C4-2B (cell line): ENCODE results near the gene MT1HL1.

Experiments
- H3K27ac ChIP-seq: fragments of 450-650 bp; 2 replicates; pipeline ENCODE4 v1.5.1; 2017
- ZFX ChIP-seq: fragments of 450-650 bp; IDR thresholded peaks from 2 replicates; pipeline ENCODE4 v1.6.1; 2017
- TF ChIP-seq, protein P1 (sequence below): fragments of 450-650 bp; conservative IDR thresholded peaks from 2 replicates; pipeline ENCODE4 v1.5.1; 2017; ENCODE audit warnings: mild to moderate bottlenecking

The MT1HL1 gene

DNA sequence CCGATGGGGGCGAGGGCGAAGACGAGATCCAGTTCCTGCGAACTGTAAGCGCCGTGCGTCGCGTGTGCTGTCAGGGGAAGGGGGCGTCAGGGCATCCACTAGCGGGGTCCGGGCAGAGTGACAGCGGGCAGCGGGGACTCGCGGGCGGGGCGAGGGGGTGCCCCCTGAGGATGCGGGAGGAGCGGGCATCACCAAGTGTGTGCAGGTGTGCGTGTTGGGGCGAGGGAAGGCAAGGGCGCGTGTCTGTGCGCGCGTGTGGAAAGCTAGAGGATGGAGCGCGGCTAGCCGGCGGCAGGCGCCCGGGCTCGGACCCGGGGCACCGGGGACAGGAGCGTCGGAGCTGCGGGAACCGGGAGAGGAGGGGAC, 38.3 kb upstream of the MT1HL1 start:
- TF ChIP-seq, protein P1, sequence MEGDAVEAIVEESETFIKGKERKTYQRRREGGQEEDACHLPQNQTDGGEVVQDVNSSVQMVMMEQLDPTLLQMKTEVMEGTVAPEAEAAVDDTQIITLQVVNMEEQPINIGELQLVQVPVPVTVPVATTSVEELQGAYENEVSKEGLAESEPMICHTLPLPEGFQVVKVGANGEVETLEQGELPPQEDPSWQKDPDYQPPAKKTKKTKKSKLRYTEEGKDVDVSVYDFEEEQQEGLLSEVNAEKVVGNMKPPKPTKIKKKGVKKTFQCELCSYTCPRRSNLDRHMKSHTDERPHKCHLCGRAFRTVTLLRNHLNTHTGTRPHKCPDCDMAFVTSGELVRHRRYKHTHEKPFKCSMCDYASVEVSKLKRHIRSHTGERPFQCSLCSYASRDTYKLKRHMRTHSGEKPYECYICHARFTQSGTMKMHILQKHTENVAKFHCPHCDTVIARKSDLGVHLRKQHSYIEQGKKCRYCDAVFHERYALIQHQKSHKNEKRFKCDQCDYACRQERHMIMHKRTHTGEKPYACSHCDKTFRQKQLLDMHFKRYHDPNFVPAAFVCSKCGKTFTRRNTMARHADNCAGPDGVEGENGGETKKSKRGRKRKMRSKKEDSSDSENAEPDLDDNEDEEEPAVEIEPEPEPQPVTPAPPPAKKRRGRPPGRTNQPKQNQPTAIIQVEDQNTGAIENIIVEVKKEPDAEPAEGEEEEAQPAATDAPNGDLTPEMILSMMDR, result no peak
- TF ChIP-seq ZFX, result no peak
- H3K27ac ChIP-seq, result no peak overlapping the region

- H3K27ac ChIP-seq, result no peak within 1 kb of the TSS
- TF ChIP-seq, protein P1, result no peak
- TF ChIP-seq ZFX, result no peak
Measured at GRCh38 chr1:237041795-237042525, 37.7 kb upstream of the MT1HL1 start, which contains the start of gene RYR2. RYR2 (plus strand) TSS chr1:237042184; CDS start chr1:237042522, 338 bp downstream.

GRCh38 chr1:237041461-237041794, 37.2 kb upstream of the MT1HL1 start:
- H3K27ac ChIP-seq, result no peak overlapping the region
- TF ChIP-seq, protein P1, result no peak
- TF ChIP-seq ZFX, result no peak

DNA sequence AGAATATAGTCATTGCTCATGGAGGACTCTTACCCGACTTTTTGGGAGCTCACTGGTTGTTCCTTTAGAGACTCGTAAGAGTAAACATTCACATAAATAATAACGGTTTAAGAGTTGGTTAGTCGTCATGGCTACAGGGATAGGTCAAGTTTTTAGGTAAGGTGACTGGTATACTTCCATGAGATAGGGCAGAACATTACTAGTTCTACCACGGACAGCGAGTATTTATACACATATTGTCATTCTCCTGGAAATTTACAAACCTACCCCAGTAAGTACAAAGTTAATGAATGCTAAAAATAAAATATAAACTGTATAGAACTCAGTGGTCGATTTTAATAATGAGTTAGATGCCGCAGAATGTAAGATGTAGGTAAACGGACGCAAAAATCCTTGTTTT, 36.6 kb upstream of the MT1HL1 start:
- TF ChIP-seq, protein P1, result no peak
- no peak for TF ChIP-seq ZFX
- no peak overlapping the region for H3K27ac ChIP-seq

GRCh38 chr1:237038211-237038610, 34.0 kb upstream of the MT1HL1 start:
- TF ChIP-seq ZFX, result no peak
- H3K27ac ChIP-seq, result no peak overlapping the region

- H3K27ac ChIP-seq, result no peak overlapping the region
Measured at GRCh38 chr1:237035759-237036158, 31.5 kb upstream of the MT1HL1 start.

GRCh38 chr1:237033804-237034203, 29.6 kb upstream of the MT1HL1 start:
- TF ChIP-seq ZFX, result no peak
- TF ChIP-seq, protein P1, result no peak
- H3K27ac ChIP-seq, result no peak overlapping the region

More at GRCh38 chr1:237035759-237036158, 31.5 kb upstream of the MT1HL1 start:
- no peak for TF ChIP-seq ZFX
- TF ChIP-seq, protein P1, result no peak

GRCh38 chr1:237033061-237033460, 28.8 kb upstream of the MT1HL1 start:
- TF ChIP-seq, protein P1, result no peak
- no peak for TF ChIP-seq ZFX
- no peak overlapping the region for H3K27ac ChIP-seq
